Stimulated activated CD8-positive, alpha-beta memory T cell treated with anti-CD3 and anti-CD28 coated beads, Interleukin-12 subunit alpha, Interleukin-12 subunit beta, amount 100 ng/mL, for 1 hour (primary cell): ENCODE results near the gene MTHFD1L.
"Not testable (repeated sequence)": the region's sequence is repeated elsewhere in the genome, so short reads cannot be mapped to it uniquely, and the experiment has no call there.

Experiments
- DNase-seq: peaks from one replicate; pipeline ENCODE4 v3.0.0-alpha.2; 2020; ENCODE audit warnings: low read depth

Gene MTHFD1L

GRCh38 chr6:151095538-151096254 lies 230.2 kb downstream of the MTHFD1L start:
- DNase-seq, result no peak

- DNase-seq, result no peak
Measured at GRCh38 chr6:151096255-151096612, 230.7 kb downstream of the MTHFD1L start.

DNA sequence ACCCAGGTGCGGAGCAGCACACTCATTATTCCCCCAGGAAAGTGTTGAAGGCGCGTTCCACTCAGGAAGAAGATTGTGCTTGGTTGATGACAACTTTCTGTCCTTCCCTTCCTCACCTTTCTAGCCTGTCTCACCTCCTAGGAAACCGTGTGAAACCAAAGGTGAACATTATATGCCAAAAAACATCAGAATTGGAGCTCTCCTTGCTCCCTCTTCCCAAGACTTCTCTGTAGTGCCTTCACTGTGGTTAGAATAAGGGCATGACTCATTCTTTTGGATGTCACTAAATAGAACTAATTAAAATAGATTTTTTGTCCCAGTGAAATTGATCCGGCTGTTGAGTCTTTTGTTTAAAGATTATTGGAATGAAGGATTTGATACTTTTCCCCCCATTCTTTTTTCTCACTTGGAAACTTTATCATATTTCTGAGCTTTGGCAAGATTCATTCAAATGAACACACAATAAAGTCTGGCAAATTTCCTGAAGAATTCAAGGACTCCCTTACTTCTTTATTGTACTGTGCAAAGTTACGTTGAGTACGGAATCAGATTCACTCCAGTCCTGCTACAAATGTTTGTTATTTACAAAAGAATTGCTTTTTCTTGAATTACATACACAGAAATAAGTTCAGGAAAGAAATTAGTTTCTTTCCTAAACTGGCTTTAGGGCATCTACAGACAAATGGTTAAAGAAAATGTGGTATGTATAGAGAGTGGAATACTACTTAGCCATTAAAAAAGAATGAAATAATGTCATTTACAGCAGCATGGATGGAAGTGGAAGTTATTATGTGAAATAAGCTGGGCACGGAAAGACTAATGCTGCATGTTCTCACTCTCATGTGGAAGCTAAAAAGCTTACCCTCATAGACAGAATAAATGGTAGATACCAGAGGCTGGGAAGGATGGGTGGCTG lies 231.4 kb downstream of the MTHFD1L start:
- no peak for DNase-seq

DNA sequence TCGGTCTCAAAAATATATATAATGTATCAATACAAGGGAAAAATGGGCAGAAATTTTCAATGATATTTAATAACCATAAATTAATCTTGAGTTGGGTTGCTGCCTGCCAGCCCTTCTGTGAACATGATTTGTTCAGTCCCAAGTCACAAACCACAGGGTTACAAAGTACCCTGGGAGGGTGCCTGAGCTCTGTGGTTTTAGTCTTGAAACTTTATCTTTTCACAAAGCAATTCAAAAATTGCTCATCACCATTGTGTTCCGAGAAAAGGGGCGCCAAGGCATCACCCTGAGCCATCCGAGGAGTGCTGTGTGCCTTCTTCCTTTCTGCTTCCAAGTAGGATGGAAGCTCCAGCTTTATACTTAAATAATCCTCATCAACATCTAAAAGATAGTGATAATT lies 232.7 kb downstream of the MTHFD1L start:
- DNase-seq, result no peak

DNA sequence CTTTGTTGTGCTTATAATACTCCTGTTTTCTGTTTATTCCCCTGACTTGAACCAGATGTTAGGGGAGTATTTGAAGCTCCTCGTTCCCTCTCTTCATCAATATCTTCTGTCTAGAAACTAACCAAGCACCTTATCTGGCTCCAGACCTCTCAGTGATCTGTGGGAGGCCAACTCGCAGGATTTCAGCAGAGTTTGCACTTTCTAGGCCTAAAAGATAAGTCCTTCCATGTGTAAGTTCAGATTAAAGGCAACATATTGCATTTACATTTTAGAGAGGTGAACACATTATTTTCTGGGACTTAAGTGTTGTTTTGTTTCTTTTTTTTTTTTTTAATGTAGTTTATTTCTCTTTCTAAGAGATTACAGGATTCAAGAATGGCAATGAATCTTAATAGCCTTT lies 234.8 kb downstream of the MTHFD1L start:
- no peak for DNase-seq

DNA sequence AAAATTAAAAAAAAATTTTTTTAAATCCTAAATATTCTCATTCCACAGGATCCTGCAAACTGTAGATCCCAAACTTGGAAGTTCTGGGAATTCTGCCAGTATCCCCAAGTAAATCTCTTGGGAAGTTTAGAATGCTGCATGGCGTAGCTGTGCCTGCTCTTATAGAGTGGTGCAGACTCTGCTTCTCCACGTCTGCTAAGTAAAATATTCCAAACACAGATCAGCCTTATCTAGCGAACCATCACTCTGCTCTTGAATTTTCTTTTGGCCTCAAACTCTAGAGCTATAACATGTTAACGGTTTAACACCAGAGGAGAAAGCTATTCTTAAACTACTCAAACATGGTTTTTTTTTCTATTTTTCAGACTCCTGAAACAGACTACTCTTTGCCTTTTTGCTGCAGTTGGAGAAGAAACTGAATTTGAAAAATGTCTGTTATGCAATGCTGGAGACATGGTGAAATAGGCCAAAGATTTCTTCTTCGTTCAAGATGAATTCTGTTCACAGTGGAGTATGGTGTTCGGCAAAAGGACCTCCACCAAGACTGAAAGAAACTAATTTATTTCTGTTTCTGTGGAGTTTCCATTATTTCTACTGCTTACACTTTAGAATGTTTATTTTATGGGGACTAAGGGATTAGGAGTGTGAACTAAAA lies 235.8 kb downstream of the MTHFD1L start:
- no peak for DNase-seq

DNA sequence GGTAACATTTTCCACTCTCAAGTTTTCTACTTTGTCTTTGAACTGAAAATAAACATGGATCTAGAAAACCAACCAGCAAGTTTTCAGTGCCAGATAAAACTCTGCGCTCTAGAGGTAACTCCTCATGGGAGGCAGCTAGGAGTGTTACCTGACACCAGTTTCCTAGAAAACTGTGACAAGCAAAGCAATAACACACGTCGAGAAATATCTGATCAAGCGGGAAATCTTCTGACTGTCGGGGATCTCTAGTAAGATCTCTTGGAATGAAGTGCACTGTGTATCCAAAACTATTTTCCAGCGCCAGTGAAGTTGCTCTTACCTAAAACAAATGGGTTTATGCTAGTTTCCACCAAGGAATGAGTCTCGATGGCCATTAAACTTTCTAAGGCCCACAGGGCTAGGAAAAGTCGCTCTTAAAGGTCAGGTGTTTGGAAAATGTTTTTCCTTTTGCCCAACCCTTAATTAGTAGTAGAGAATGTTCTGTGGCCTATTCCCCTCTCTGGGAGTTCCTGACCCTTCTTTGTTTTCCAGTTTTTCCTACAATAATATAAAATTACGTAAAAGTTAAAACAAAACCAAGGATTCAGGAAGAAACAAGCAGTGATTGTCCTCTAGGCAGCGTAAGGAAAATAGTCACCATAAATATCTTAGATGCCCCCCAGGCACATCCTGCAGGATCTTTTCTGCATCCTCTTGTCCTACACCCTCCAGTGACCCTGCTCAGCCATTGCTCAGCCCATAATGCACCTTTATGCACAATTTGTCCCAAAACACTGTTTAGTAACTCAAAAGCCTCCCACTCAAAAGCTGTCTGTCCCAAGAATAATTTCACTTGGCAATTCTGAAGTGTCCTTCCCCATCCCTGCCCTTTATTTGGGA lies 236.6 kb downstream of the MTHFD1L start:
- DNase-seq, result no peak

DNA sequence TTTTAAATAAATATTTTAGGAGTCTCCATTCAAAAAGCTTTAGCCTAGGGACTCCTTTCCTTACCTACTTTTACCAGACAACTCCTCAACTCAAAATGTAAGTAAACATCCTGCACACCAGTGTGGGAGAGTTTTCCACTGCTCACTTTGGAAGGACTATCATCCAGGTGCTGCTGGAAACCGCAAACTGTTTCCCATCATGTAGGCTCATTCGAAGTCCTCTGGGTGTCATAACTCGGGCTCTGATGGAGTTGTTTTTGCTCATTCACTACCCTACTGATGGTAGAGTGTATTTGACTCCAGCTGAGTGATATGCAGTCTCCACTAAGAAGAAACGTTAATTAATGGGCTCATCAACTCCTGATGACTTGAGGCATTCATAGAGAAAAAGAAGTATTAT lies 237.8 kb downstream of the MTHFD1L start:
- no peak for DNase-seq

GRCh38 chr6:151107897-151108427 lies 242.5 kb downstream of the MTHFD1L start:
- DNase-seq, result no peak

GRCh38 chr6:151108548-151108947 lies 243.0 kb downstream of the MTHFD1L start:
- no peak for DNase-seq

GRCh38 chr6:151109361-151109760 lies 243.9 kb downstream of the MTHFD1L start:
- no peak for DNase-seq

- no peak for DNase-seq
Measured at GRCh38 chr6:151109869-151110575, 244.5 kb downstream of the MTHFD1L start.

DNA sequence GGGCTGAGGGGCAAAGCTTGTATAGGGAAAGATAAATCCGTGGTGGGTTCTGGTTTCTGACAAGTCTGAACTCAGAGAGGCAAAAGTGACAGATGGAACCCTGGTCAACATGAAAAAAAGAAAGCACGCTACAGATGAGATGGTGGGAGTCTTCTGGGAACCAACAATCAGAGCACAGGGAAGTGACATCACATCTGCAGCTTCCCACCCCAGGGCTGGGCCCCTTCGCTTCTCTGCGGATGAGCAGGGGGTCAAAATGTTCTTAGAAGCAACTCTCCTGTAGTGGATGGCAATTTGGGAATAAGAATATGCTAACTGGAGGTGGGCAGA lies 245.0 kb downstream of the MTHFD1L start:
- DNase-seq, result no peak

GRCh38 chr6:151111670-151112069 lies 246.2 kb downstream of the MTHFD1L start:
- no peak for DNase-seq

DNA sequence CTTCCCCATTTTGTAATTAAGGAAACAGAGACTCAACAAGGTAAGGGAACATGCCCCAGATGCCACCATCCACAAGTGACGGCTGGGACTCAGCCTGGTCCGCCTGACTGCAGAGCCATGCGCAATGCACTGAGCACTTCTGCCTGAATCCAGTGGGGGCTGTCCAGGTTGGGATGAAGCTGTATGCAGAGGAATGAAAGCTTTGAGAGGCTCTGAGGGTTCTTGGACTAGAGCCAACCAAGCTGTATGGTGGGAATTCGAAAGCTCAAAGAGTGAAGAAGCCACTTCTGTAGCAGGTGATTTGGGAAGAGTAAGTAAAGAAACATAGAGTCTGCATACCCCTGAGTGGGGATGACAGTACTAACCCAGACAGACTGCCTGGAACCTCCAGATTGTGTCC lies 246.6 kb downstream of the MTHFD1L start:
- no peak for DNase-seq

DNA sequence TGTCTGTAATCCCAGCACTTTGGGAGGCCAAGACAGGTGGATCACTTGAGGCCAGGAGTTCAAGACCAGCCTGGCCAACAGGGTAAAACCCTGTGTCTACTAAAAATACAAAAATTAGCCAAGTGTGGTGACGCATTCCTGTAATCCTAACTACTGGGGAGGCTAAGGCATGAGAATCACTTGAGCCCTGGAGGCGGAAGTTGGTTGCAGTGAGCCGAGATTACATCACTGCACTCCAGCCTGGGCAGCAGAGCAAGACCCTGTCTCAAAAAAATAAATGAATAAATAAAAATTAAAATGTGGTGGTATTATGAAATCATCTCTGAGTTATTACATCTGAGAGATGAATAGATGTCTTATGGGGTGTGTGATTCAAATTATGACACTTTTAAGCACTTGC lies 247.4 kb downstream of the MTHFD1L start:
- not testable (repeated sequence) for DNase-seq

- DNase-seq, result no peak
Measured at GRCh38 chr6:151113641-151114040, 248.1 kb downstream of the MTHFD1L start.

GRCh38 chr6:151118461-151119123 lies 253.1 kb downstream of the MTHFD1L start:
- DNase-seq, result no peak

GRCh38 chr6:151119823-151120524 lies 254.5 kb downstream of the MTHFD1L start:
- DNase-seq, result no peak

GRCh38 chr6:151121900-151122299 lies 256.4 kb downstream of the MTHFD1L start:
- no peak for DNase-seq
